HUES6 (cell line): ENCODE data around the gene TMEM158.
A peak's percentile ranks its signal among the peaks of the same experiment; 100 is the strongest.

ENCODE experiments used
- H3K27ac ChIP-seq: 2 replicates; pipeline ENCODE4 v1.7.0; 2013; ENCODE audit warnings: low read depth, mild to moderate bottlenecking, low read length, inconsistent platforms
- H3K27me3 ChIP-seq: 2 replicates; pipeline ENCODE4 v1.6.1; 2013; ENCODE audit warnings: low read length; ENCODE audit not compliant: control insufficient read depth, insufficient read depth
- H3K36me3 ChIP-seq: 2 replicates; pipeline ENCODE4 v1.6.1; 2013; ENCODE audit warnings: low read length; ENCODE audit not compliant: control insufficient read depth, insufficient read depth
- H3K4me1 ChIP-seq: 2 replicates; pipeline ENCODE4 v1.6.1; 2013; ENCODE audit warnings: low read length; ENCODE audit not compliant: control insufficient read depth, insufficient read depth
- H3K4me3 ChIP-seq: 2 replicates; pipeline ENCODE4 v1.5.1; 2013; ENCODE audit warnings: low read depth, low read length
- H3K9ac ChIP-seq: one replicate; pipeline ENCODE4 v1.6.1; 2013; ENCODE audit warnings: mild to moderate bottlenecking, low read length
- H3K9me3 ChIP-seq: 2 replicates; pipeline ENCODE4 v1.6.1; 2013; ENCODE audit warnings: low read depth, low read length; ENCODE audit not compliant: control insufficient read depth, insufficient read depth

TMEM158 gene

GRCh38 chr3:45234250-45234649 lies 8.2 kb upstream of the TMEM158 start:
- no peaks in the 10 kb centered on the region for H3K36me3 ChIP-seq

GRCh38 chr3:45232521-45232920 lies 6.4 kb upstream of the TMEM158 start:
- Histone ChIP-seq H3K4me3 (no peak overlapping the region), H3K27me3 (peaks cover 9% of the 10 kb centered on the region; the same call in 1 of the 2 replicates), H3K9ac (no peak overlapping the region), H3K4me1 (peaks cover 5% of the 10 kb centered on the region), H3K36me3 (no peaks in the 10 kb centered on the region), H3K9me3 (peaks cover 9% of the 10 kb centered on the region; the same call in 1 of the 2 replicates), H3K27ac (no peak overlapping the region)

More at GRCh38 chr3:45234250-45234649, 8.2 kb upstream of the TMEM158 start:
- Histone ChIP-seq H3K9ac (no peak overlapping the region), H3K27me3 (peaks cover 2% of the 10 kb centered on the region; the same call in 1 of the 2 replicates), H3K9me3 (peaks cover 11% of the 10 kb centered on the region; the same call in 1 of the 2 replicates), H3K4me3 (no peak overlapping the region), H3K27ac (no peak overlapping the region), H3K4me1 (peaks cover 5% of the 10 kb centered on the region)

GRCh38 chr3:45227946-45228345 lies 1.9 kb upstream of the TMEM158 start:
- no peak overlapping the region for H3K27ac ChIP-seq
- peaks cover 41% of the 10 kb centered on the region for H3K27me3 ChIP-seq
- peaks cover 19% of the 10 kb centered on the region for H3K4me1 ChIP-seq
- H3K9me3 ChIP-seq = no peaks in the 10 kb centered on the region
- no peak overlapping the region for H3K4me3 ChIP-seq
- no peak overlapping the region for H3K9ac ChIP-seq
- no peaks in the 10 kb centered on the region for H3K36me3 ChIP-seq

- Histone ChIP-seq H3K27me3 (peaks cover 42% of the 10 kb centered on the region), H3K4me3 (peak overlapping the region; percentile 69; the same call in 1 of the 2 replicates), H3K36me3 (no peaks in the 10 kb centered on the region), H3K4me1 (peaks cover 14% of the 10 kb centered on the region), H3K9me3 (no peaks in the 10 kb centered on the region), H3K9ac (no peak overlapping the region), H3K27ac (no peak overlapping the region)
These were observed 1.2 kb upstream of the TMEM158 start for GRCh38 chr3:45227071-45227820.

- H3K9ac ChIP-seq = peak overlapping the region; percentile 49
- peaks cover 42% of the 10 kb centered on the region for H3K27me3 ChIP-seq
- no peak overlapping the region for H3K27ac ChIP-seq
- no peaks in the 10 kb centered on the region for H3K9me3 ChIP-seq
- H3K4me1 ChIP-seq = peaks cover 14% of the 10 kb centered on the region
- peak overlapping the region; percentile 74 for H3K4me3 ChIP-seq
- no peaks in the 10 kb centered on the region for H3K36me3 ChIP-seq
These were observed 452 bp downstream of the TMEM158 start for GRCh38 chr3:45225465-45226205.

- H3K9ac ChIP-seq = peak overlapping the region; percentile 49
- H3K4me1 ChIP-seq = peaks cover 17% of the 10 kb centered on the region
- H3K27me3 ChIP-seq = peaks cover 42% of the 10 kb centered on the region
- H3K4me3 ChIP-seq = peak overlapping the region; percentile 74
- H3K27ac ChIP-seq = no peak overlapping the region
- H3K36me3 ChIP-seq = no peaks in the 10 kb centered on the region
- no peaks in the 10 kb centered on the region for H3K9me3 ChIP-seq
These were observed 1.1 kb downstream of the TMEM158 start for GRCh38 chr3:45224824-45225464.

- Histone ChIP-seq H3K36me3 (no peaks in the 10 kb centered on the region), H3K9ac (no peak overlapping the region), H3K4me1 (peaks cover 17% of the 10 kb centered on the region), H3K9me3 (no peaks in the 10 kb centered on the region), H3K4me3 (peak overlapping the region; percentile 74), H3K27me3 (peaks cover 40% of the 10 kb centered on the region), H3K27ac (no peak overlapping the region)
These were observed 2.0 kb downstream of the TMEM158 start for GRCh38 chr3:45223889-45224727.

- Histone ChIP-seq H3K4me1 (peaks cover 20% of the 10 kb centered on the region), H3K9me3 (no peaks in the 10 kb centered on the region), H3K27ac (no peak overlapping the region), H3K9ac (no peak overlapping the region), H3K27me3 (peaks cover 19% of the 10 kb centered on the region), H3K36me3 (no peaks in the 10 kb centered on the region), H3K4me3 (no peak overlapping the region)
These were observed 6.4 kb downstream of the TMEM158 start for GRCh38 chr3:45219694-45220093.

- H3K36me3 ChIP-seq = no peaks in the 10 kb centered on the region
- H3K27me3 ChIP-seq = peaks cover 10% of the 10 kb centered on the region; the same call in 1 of the 2 replicates
- H3K9ac ChIP-seq = no peak overlapping the region
- peaks cover 20% of the 10 kb centered on the region; the same call in 1 of the 2 replicates for H3K4me1 ChIP-seq
- H3K4me3 ChIP-seq = no peak overlapping the region
- H3K27ac ChIP-seq = no peak overlapping the region
- no peaks in the 10 kb centered on the region for H3K9me3 ChIP-seq
These were observed 7.3 kb downstream of the TMEM158 start for GRCh38 chr3:45218578-45219390.
